Activated CD4-positive, alpha-beta memory T cell treated with anti-CD3 and anti-CD28 coated beads, Interleukin-2, amount 10 ng/mL, durations not matched to agents 7 days and 5 days (primary cell): ENCODE data around the gene DTX1. TPM values are rescaled to one million over a fixed set of nuclear protein-coding genes. Genes with fewer than 3 reads are reported as not detected.

Experiments
- CTCF ChIA-PET: fragments of 350-600 bp; sonication (Branson Sonifier 250); formaldehyde crosslinking; loops from one replicate; lab custom pipeline; 2021; ENCODE audit warnings: antibody characterized with exemption, inconsistent platforms; lab: Charles Lee
- POLR2A ChIA-PET: fragments of 350-600 bp; sonication (Branson Sonifier 250); formaldehyde crosslinking; loops from one replicate; lab custom pipeline; 2021; ENCODE audit warnings: antibody characterized with exemption; lab: Charles Lee
- DNase-seq: peaks from one replicate; pipeline ENCODE4 v3.0.0-alpha.2; 2020
- H3K27ac Mint-ChIP-seq: one replicate; pipeline ENCODE4 v1.8.0; 2021; ENCODE audit warnings: mild to moderate bottlenecking, mixed read lengths
- H3K27me3 Mint-ChIP-seq: one replicate; pipeline ENCODE4 v1.8.0; 2021; ENCODE audit warnings: mixed read lengths
- H3K36me3 Mint-ChIP-seq: one replicate; pipeline ENCODE4 v1.8.0; 2021; ENCODE audit warnings: low read depth, mixed read lengths
- H3K4me1 Mint-ChIP-seq: one replicate; pipeline ENCODE4 v1.8.0; 2021; ENCODE audit warnings: mixed read lengths
- H3K4me3 Mint-ChIP-seq: one replicate; pipeline ENCODE4 v1.8.0; 2021; ENCODE audit warnings: mild to moderate bottlenecking, mixed read lengths
- H3K9me3 Mint-ChIP-seq: one replicate; pipeline ENCODE4 v1.8.0; 2021; ENCODE audit warnings: mixed read lengths
- total RNA-seq, 2 experiments: library from RNA; stranded (reverse); gene quantifications; one replicate each; pipeline ENCODE4 v1.2.3, GENCODE V29; 2021

Gene DTX1
- total RNA-seq, 2 experiments from 2014 or later, result 0.18 TPM; not detected in 1

- H3K9me3 Mint-ChIP-seq, result no peaks in the 10 kb centered on the region
- POLR2A ChIA-PET, result no interaction called here
- H3K4me3 Mint-ChIP-seq, result no peak overlapping the region
- H3K27me3 Mint-ChIP-seq, result no peaks in the 10 kb centered on the region
- peaks cover 5% of the 10 kb centered on the region for H3K4me1 Mint-ChIP-seq
- no peak for DNase-seq
- CTCF ChIA-PET, result interaction anchor here (0.7 to 1.9 kb wide), 2 partner anchors 7 to 48 kb away, joined by 3 to 6 read pairs; no protein-coding TSS in a partner anchor
- no peaks in the 10 kb centered on the region for H3K36me3 Mint-ChIP-seq
- no peak overlapping the region for H3K27ac Mint-ChIP-seq
Measured at GRCh38 chr12:113096675-113097461, 40.3 kb downstream of the DTX1 start.

GRCh38 chr12:113097716-113098440, 41.3 kb downstream of the DTX1 start:
- Mint-ChIP-seq H3K36me3 (no peaks in the 10 kb centered on the region), H3K27me3 (no peaks in the 10 kb centered on the region), H3K9me3 (no peaks in the 10 kb centered on the region), H3K4me1 (peaks cover 2% of the 10 kb centered on the region), H3K4me3 (no peak overlapping the region), H3K27ac (no peak overlapping the region)
- CTCF ChIA-PET, result interaction anchor here (0.6 to 1.9 kb wide), 9 partner anchors 8 to 198 kb away, joined by 3 to 8 read pairs (median 3); no protein-coding TSS in a partner anchor
- POLR2A ChIA-PET, result no interaction called here
- no peak for DNase-seq

GRCh38 chr12:113098441-113099028, 42.0 kb downstream of the DTX1 start:
- H3K27ac Mint-ChIP-seq, result no peak overlapping the region
- peak; percentile 52 for DNase-seq
- H3K27me3 Mint-ChIP-seq, result no peaks in the 10 kb centered on the region
- ChIA-PET POLR2A (no interaction called here), CTCF (interaction anchor here (0.6 to 1.9 kb wide), 9 partner anchors 8 to 199 kb away, joined by 3 to 8 read pairs (median 3); no protein-coding TSS in a partner anchor)
- no peak overlapping the region for H3K4me3 Mint-ChIP-seq
- H3K9me3 Mint-ChIP-seq, result no peaks in the 10 kb centered on the region
- H3K4me1 Mint-ChIP-seq, result peaks cover 3% of the 10 kb centered on the region
- H3K36me3 Mint-ChIP-seq, result no peaks in the 10 kb centered on the region

GRCh38 chr12:113099364-113099763, 42.8 kb downstream of the DTX1 start:
- POLR2A ChIA-PET, result no interaction called here
- CTCF ChIA-PET, result interaction anchor here (1.0 kb wide), 1 partner anchor 51 kb away, joined by 3 read pairs; no protein-coding TSS in a partner anchor
- H3K27me3 Mint-ChIP-seq, result peaks cover 4% of the 10 kb centered on the region
- no peaks in the 10 kb centered on the region for H3K36me3 Mint-ChIP-seq
- no peak overlapping the region for H3K27ac Mint-ChIP-seq
- peaks cover 11% of the 10 kb centered on the region for H3K4me1 Mint-ChIP-seq
- DNase-seq, result no peak
- H3K9me3 Mint-ChIP-seq, result no peaks in the 10 kb centered on the region
- no peak overlapping the region for H3K4me3 Mint-ChIP-seq

- CTCF ChIA-PET, result interaction anchor here (1.0 to 1.9 kb wide), 2 partner anchors 10 to 52 kb away, joined by 3 to 6 read pairs; no protein-coding TSS in a partner anchor
- H3K36me3 Mint-ChIP-seq, result no peaks in the 10 kb centered on the region
Measured at GRCh38 chr12:113099764-113100163, 43.2 kb downstream of the DTX1 start.

GRCh38 chr12:113101751-113102150, 45.2 kb downstream of the DTX1 start:
- Mint-ChIP-seq H3K27ac (no peak overlapping the region), H3K36me3 (no peaks in the 10 kb centered on the region), H3K9me3 (no peaks in the 10 kb centered on the region), H3K4me3 (no peak overlapping the region), H3K4me1 (peaks cover 12% of the 10 kb centered on the region), H3K27me3 (peaks cover 7% of the 10 kb centered on the region)
- CTCF ChIA-PET, result interaction anchor here (1.9 kb wide), 1 partner anchor 12 kb away, joined by 6 read pairs; no protein-coding TSS in a partner anchor
- POLR2A ChIA-PET, result no interaction called here
- no peak for DNase-seq

More at GRCh38 chr12:113099764-113100163, 43.2 kb downstream of the DTX1 start:
- no peak for DNase-seq
- H3K27ac Mint-ChIP-seq, result no peak overlapping the region
- H3K4me1 Mint-ChIP-seq, result peaks cover 12% of the 10 kb centered on the region
- H3K27me3 Mint-ChIP-seq, result peaks cover 4% of the 10 kb centered on the region
- H3K9me3 Mint-ChIP-seq, result no peaks in the 10 kb centered on the region
- POLR2A ChIA-PET, result no interaction called here
- H3K4me3 Mint-ChIP-seq, result no peak overlapping the region

- Mint-ChIP-seq H3K27me3 (peaks cover 7% of the 10 kb centered on the region), H3K27ac (no peak overlapping the region), H3K9me3 (no peaks in the 10 kb centered on the region), H3K36me3 (no peaks in the 10 kb centered on the region), H3K4me3 (no peak overlapping the region), H3K4me1 (peaks cover 12% of the 10 kb centered on the region)
- CTCF ChIA-PET, result interaction anchor here (1.0 kb wide), 1 partner anchor 50 kb away, joined by 4 read pairs; no protein-coding TSS in a partner anchor
- POLR2A ChIA-PET, result no interaction called here
- no peak for DNase-seq
Measured at GRCh38 chr12:113102811-113103210, 46.3 kb downstream of the DTX1 start.

- DNase-seq, result peak; percentile 70
- POLR2A ChIA-PET, result interaction anchor here (0.6 kb wide), 1 partner anchor 14 kb away, joined by 3 read pairs; no protein-coding TSS in a partner anchor
- H3K36me3 Mint-ChIP-seq, result no peaks in the 10 kb centered on the region
- CTCF ChIA-PET, result interaction anchor here (0.6 to 1.0 kb wide), 3 partner anchors 20 to 180 kb away, joined by 3 to 4 read pairs (median 3); no protein-coding TSS in a partner anchor
- H3K27ac Mint-ChIP-seq, result no peak overlapping the region
- H3K9me3 Mint-ChIP-seq, result no peaks in the 10 kb centered on the region
- peaks cover 10% of the 10 kb centered on the region for H3K4me1 Mint-ChIP-seq
- H3K4me3 Mint-ChIP-seq, result peak overlapping the region; percentile 59
- H3K27me3 Mint-ChIP-seq, result peaks cover 7% of the 10 kb centered on the region
Measured at GRCh38 chr12:113103756-113104450, 47.4 kb downstream of the DTX1 start.

- H3K4me3 Mint-ChIP-seq, result no peak overlapping the region
Measured at GRCh38 chr12:113104953-113105510, 48.5 kb downstream of the DTX1 start.

GRCh38 chr12:113105606-113106271, 49.2 kb downstream of the DTX1 start:
- H3K36me3 Mint-ChIP-seq, result no peaks in the 10 kb centered on the region
- H3K27ac Mint-ChIP-seq, result no peak overlapping the region
- H3K4me1 Mint-ChIP-seq, result peaks cover 12% of the 10 kb centered on the region
- CTCF ChIA-PET, result interaction anchor here (1.0 to 1.3 kb wide), 2 partner anchors 8 to 48 kb away, joined by 3 to 4 read pairs; no protein-coding TSS in a partner anchor
- POLR2A ChIA-PET, result no interaction called here
- no peak overlapping the region for H3K4me3 Mint-ChIP-seq
- peaks cover 7% of the 10 kb centered on the region for H3K27me3 Mint-ChIP-seq
- H3K9me3 Mint-ChIP-seq, result no peaks in the 10 kb centered on the region
- no peak for DNase-seq

More at GRCh38 chr12:113104953-113105510, 48.5 kb downstream of the DTX1 start:
- H3K36me3 Mint-ChIP-seq, result no peaks in the 10 kb centered on the region
- ChIA-PET POLR2A (no interaction called here), CTCF (no interaction called here)
- peaks cover 10% of the 10 kb centered on the region for H3K4me1 Mint-ChIP-seq
- H3K9me3 Mint-ChIP-seq, result no peaks in the 10 kb centered on the region
- DNase-seq, result no peak
- peaks cover 7% of the 10 kb centered on the region for H3K27me3 Mint-ChIP-seq
- no peak overlapping the region for H3K27ac Mint-ChIP-seq

GRCh38 chr12:113106361-113106760, 49.8 kb downstream of the DTX1 start:
- Mint-ChIP-seq H3K4me3 (no peak overlapping the region), H3K4me1 (peaks cover 12% of the 10 kb centered on the region), H3K27me3 (peaks cover 7% of the 10 kb centered on the region), H3K36me3 (no peaks in the 10 kb centered on the region), H3K9me3 (no peaks in the 10 kb centered on the region), H3K27ac (no peak overlapping the region)
- CTCF ChIA-PET, result interaction anchor here (1.0 to 1.3 kb wide), 2 partner anchors 8 to 47 kb away, joined by 3 to 4 read pairs; no protein-coding TSS in a partner anchor
- DNase-seq, result no peak
- POLR2A ChIA-PET, result no interaction called here
